Liver (tissue), 9 donors: ENCODE measurements around the gene CEP76. TPM values are rescaled to one million over a fixed set of nuclear protein-coding genes. Genes with fewer than 3 reads are reported as not detected.

Source experiments
- DNase-seq: peaks from one replicate; pipeline ENCODE4 v3.0.0-alpha.2; 2017; ENCODE audit warnings: low spot score
- H3K27ac ChIP-seq, 2 donors: one replicate each; pipeline ENCODE4 v1.7.0; 2013; ENCODE audit warnings: inconsistent platforms in 2 of 2, low read length in 2 of 2, control low read depth in 1 of 2, low read depth in 1 of 2, mild to moderate bottlenecking in 1 of 2
- H3K27me3 ChIP-seq, 4 donors: one replicate each; pipeline versions ENCODE4 v1.6.1 to v1.7.0; 2013; ENCODE audit warnings: low read length in 3 of 4, inconsistent platforms in 1 of 4, mild to moderate bottlenecking in 1 of 4, moderate library complexity in 1 of 4; ENCODE audit not compliant: control insufficient read depth in 4 of 4, insufficient read depth in 4 of 4
- H3K36me3 ChIP-seq, 4 donors: one replicate each; pipeline versions ENCODE4 v1.6.1 to v1.7.0; 2013; ENCODE audit warnings: low read length in 3 of 4, mild to moderate bottlenecking in 3 of 4, low read depth in 1 of 4, moderate library complexity in 1 of 4; ENCODE audit not compliant: control insufficient read depth in 4 of 4, insufficient read depth in 3 of 4
- H3K4me1 ChIP-seq, 4 donors: one replicate each; pipeline versions ENCODE4 v1.6.1 to v1.7.0; 2013; ENCODE audit warnings: low read length in 3 of 4, mild to moderate bottlenecking in 3 of 4, moderate library complexity in 1 of 4; ENCODE audit not compliant: control insufficient read depth in 4 of 4, insufficient read depth in 4 of 4
- H3K4me3 ChIP-seq, 3 donors: one replicate each; pipeline versions ENCODE4 v1.6.1 to v1.7.0; 2013; ENCODE audit warnings: low read length in 3 of 3, control low read depth in 1 of 3, low read depth in 1 of 3, mild to moderate bottlenecking in 1 of 3
- H3K9ac ChIP-seq, 2 donors: one replicate each; pipeline ENCODE4 v1.7.0; 2013; ENCODE audit warnings: low read length in 2 of 2, mild to moderate bottlenecking in 2 of 2, moderate library complexity in 2 of 2, control low read depth in 1 of 2, low read depth in 1 of 2
- H3K9me3 ChIP-seq, 4 donors: one replicate each; pipeline versions ENCODE4 v1.6.1 to v1.7.0; 2013; ENCODE audit warnings: low read length in 3 of 4; ENCODE audit not compliant: control insufficient read depth in 4 of 4
- EGR1 ChIP-seq, 2 donors: IDR thresholded peaks; 2 replicates each; pipeline ENCODE4 v1.6.1; 2016 to 2018; ENCODE audit warnings: antibody characterized with exemption in 2 of 2, low read depth in 2 of 2
- FOXA2 ChIP-seq: IDR thresholded peaks from 2 replicates; pipeline ENCODE4 v1.6.1; 2016; ENCODE audit warnings: antibody characterized with exemption
- GABPA ChIP-seq, 2 donors: IDR thresholded peaks in 1 of 2; conservative IDR thresholded peaks in 1 of 2; 2 replicates each; pipeline ENCODE4 v1.6.1; 2016; ENCODE audit warnings: antibody characterized with exemption in 2 of 2, mild to moderate bottlenecking in 1 of 2, moderate library complexity in 1 of 2
- HNF4G ChIP-seq: IDR thresholded peaks from 2 replicates; pipeline ENCODE4 v1.6.1; 2016; ENCODE audit warnings: antibody characterized with exemption
- JUND ChIP-seq, 2 donors: IDR thresholded peaks; 2 replicates each; pipeline ENCODE4 v1.6.1; 2016; ENCODE audit warnings: antibody characterized with exemption in 2 of 2
- RAD21 ChIP-seq, 2 donors: IDR thresholded peaks; 2 replicates each; pipeline ENCODE4 v1.6.1; 2016; ENCODE audit warnings: antibody characterized with exemption in 2 of 2, mild to moderate bottlenecking in 2 of 2
- RXRA ChIP-seq, 2 donors: IDR thresholded peaks; 2 replicates each; pipeline ENCODE4 v1.6.1; 2017 to 2018; ENCODE audit warnings: antibody characterized with exemption in 2 of 2, mild to moderate bottlenecking in 1 of 2
- SP1 ChIP-seq: IDR thresholded peaks from 2 replicates; pipeline ENCODE4 v1.6.1; 2018; ENCODE audit warnings: antibody characterized with exemption, mild to moderate bottlenecking
- TAF1 ChIP-seq: conservative IDR thresholded peaks from 2 replicates; pipeline ENCODE4 v1.6.1; 2016; ENCODE audit warnings: antibody characterized with exemption, mild to moderate bottlenecking
- WGBS: extraction: QIAGEN DNeasy Blood & Tissue Kit; methylation state at CpG from one replicate; pipeline ENCODE4 v1.1.7; 2013; 5-methylcytosine and 5-hydroxymethylcytosine counted together
- polyA plus RNA-seq, 2 donors: library from polyadenylated mRNA; stranded (reverse) in 1 of 2; unstranded in 1 of 2; fragments of 200-250 nt in 1 of 2; fragments of >200 nt in 1 of 2; fragmentation: Nextera tagmentation in 1 of 2; extraction: Ambion mirVana in 1 of 2; gene quantifications; one replicate each; pipeline versions ENCODE4 v1.2.1 to v1.2.3, GENCODE V29; 2013 to 2015
- total RNA-seq, 2 donors: library from RNA; depleted of rRNA; stranded (reverse); fragments of >200 nt; gene quantifications; one replicate each; pipeline ENCODE4 v1.2.3, GENCODE V29; 2014
- TF ChIP-seq, protein P1 (sequence below): fragments of 150-350 bp; IDR thresholded peaks from 2 replicates; pipeline ENCODE4 v1.5.1; 2017; ENCODE audit warnings: improper control_type of control experiment, low read depth, low read length; ENCODE audit not compliant: missing input control
- TF ChIP-seq, protein P2 (sequence below): IDR thresholded peaks from 2 replicates; pipeline ENCODE4 v1.6.1; 2016; ENCODE audit warnings: antibody characterized with exemption
- TF ChIP-seq, protein P3 (sequence below): IDR thresholded peaks from 2 replicates; pipeline ENCODE4 v1.6.1; 2016; ENCODE audit warnings: antibody characterized with exemption, mild to moderate bottlenecking
- TF ChIP-seq, protein P4 (sequence below): IDR thresholded peaks from 2 replicates; pipeline ENCODE4 v1.6.1; 2016; ENCODE audit warnings: antibody characterized with exemption
- donor health status: healthy.
- donor health status: healthy.
- donor health status: healthy.
- donor health status: healthy.
- donor health status: healthy.

The CEP76 gene
- total and polyA plus RNA-seq, 4 donors, result 1.3 to 11.8 (median 4.2) TPM

DNA sequence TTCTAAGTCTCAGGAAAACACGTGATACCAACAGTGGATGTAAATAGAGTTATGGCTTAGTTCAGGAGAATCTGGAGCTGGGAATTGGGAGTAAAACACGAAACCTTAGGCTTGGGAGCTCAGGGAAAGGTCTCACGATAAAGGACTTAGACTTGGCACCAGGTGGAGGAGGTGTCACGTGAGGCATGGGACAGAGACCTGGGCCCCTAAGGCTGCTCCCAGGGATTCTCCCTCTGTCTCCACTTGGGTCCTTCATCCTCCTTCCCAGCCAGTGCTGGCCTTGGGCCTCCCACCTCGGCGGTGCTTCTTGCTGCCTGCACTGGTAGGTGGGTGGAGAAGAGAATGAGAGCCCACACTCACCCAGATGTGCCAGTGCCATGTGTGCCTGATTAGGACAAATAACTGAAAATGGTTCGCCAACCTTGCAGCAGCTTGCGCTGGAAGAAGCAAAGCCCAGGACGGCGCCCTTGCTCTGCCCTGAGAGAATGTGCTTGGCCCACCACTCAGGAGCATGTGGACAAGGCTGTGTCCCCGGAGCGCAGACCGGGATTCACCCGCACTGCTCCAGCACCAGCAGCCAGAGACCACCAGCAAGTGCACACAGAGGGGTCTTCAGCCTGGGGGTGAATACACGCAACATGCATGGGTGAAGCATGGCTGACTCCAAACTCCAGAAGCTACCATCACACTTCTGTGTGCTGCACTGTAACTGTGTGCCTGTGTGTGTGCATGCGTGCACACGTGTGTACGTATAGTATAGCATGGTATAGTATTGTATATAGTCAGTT, 48.4 kb upstream of the CEP76 start (continued):
- TF ChIP-seq, protein P1, sequence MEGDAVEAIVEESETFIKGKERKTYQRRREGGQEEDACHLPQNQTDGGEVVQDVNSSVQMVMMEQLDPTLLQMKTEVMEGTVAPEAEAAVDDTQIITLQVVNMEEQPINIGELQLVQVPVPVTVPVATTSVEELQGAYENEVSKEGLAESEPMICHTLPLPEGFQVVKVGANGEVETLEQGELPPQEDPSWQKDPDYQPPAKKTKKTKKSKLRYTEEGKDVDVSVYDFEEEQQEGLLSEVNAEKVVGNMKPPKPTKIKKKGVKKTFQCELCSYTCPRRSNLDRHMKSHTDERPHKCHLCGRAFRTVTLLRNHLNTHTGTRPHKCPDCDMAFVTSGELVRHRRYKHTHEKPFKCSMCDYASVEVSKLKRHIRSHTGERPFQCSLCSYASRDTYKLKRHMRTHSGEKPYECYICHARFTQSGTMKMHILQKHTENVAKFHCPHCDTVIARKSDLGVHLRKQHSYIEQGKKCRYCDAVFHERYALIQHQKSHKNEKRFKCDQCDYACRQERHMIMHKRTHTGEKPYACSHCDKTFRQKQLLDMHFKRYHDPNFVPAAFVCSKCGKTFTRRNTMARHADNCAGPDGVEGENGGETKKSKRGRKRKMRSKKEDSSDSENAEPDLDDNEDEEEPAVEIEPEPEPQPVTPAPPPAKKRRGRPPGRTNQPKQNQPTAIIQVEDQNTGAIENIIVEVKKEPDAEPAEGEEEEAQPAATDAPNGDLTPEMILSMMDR, result no peak

DNA sequence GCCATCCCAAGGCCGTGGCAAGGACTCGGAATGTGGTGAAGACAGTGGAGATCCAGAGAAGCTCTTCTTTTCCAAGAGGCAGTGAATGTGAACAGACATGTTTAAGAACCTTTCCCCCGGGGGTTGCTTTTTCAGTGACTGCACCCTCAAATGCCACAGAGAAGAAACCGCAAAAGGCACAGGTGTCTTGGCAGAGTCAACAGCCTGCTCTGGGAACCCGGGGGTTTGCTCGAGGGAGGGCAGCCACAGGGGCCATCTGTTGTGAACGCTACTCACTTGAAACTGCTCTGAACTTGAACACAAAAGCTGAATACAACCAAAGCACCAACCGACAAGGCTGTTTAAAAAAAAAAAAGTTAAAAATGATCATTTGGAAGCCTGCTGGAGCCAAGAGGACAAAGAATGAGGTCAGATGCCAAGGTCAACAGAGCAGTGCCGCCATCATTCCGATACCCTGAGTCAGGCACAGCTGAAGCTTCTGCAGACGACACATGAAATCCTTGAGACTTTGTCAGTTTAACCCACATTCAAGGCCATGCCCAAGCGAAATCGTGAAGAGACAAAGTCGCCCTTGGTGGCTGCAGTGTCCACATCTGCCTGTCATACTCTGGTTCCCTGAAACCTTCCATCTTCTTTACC, 47.7 kb upstream of the CEP76 start:
- H3K36me3 ChIP-seq, result no peaks in the 10 kb centered on the region
- no peaks in the 10 kb centered on the region for H3K9me3 ChIP-seq
- no peaks in the 10 kb centered on the region for H3K4me1 ChIP-seq
- no peak for DNase-seq
- 87% methylated on average over 14 of the region's 14 CpGs for WGBS
- no peak overlapping the region for H3K27ac ChIP-seq
- no peak for TF ChIP-seq SP1
- no peak for TF ChIP-seq GABPA (IDR thresholded peaks at IDR 0.05 in 1 of 2, conservative IDR thresholded peaks at IDR 0.05 in 1 of 2)
- no peak for TF ChIP-seq TAF1
- no peak for TF ChIP-seq RXRA (IDR thresholded peaks at IDR 0.05)
- TF ChIP-seq FOXA2, result no peak
- TF ChIP-seq, protein P2, sequence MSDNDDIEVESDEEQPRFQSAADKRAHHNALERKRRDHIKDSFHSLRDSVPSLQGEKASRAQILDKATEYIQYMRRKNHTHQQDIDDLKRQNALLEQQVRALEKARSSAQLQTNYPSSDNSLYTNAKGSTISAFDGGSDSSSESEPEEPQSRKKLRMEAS, result no peak
- TF ChIP-seq RAD21 (IDR thresholded peaks at IDR 0.05), result no peak
- TF ChIP-seq, protein P3, sequence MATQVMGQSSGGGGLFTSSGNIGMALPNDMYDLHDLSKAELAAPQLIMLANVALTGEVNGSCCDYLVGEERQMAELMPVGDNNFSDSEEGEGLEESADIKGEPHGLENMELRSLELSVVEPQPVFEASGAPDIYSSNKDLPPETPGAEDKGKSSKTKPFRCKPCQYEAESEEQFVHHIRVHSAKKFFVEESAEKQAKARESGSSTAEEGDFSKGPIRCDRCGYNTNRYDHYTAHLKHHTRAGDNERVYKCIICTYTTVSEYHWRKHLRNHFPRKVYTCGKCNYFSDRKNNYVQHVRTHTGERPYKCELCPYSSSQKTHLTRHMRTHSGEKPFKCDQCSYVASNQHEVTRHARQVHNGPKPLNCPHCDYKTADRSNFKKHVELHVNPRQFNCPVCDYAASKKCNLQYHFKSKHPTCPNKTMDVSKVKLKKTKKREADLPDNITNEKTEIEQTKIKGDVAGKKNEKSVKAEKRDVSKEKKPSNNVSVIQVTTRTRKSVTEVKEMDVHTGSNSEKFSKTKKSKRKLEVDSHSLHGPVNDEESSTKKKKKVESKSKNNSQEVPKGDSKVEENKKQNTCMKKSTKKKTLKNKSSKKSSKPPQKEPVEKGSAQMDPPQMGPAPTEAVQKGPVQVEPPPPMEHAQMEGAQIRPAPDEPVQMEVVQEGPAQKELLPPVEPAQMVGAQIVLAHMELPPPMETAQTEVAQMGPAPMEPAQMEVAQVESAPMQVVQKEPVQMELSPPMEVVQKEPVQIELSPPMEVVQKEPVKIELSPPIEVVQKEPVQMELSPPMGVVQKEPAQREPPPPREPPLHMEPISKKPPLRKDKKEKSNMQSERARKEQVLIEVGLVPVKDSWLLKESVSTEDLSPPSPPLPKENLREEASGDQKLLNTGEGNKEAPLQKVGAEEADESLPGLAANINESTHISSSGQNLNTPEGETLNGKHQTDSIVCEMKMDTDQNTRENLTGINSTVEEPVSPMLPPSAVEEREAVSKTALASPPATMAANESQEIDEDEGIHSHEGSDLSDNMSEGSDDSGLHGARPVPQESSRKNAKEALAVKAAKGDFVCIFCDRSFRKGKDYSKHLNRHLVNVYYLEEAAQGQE, result no peak
- TF ChIP-seq, protein P4, sequence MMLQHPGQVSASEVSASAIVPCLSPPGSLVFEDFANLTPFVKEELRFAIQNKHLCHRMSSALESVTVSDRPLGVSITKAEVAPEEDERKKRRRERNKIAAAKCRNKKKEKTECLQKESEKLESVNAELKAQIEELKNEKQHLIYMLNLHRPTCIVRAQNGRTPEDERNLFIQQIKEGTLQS, result no peak
- TF ChIP-seq JUND (IDR thresholded peaks at IDR 0.05), result no peak
- H3K9ac ChIP-seq, result no peak overlapping the region
- no peaks in the 10 kb centered on the region for H3K27me3 ChIP-seq
- H3K4me3 ChIP-seq, result no peak overlapping the region

DNA sequence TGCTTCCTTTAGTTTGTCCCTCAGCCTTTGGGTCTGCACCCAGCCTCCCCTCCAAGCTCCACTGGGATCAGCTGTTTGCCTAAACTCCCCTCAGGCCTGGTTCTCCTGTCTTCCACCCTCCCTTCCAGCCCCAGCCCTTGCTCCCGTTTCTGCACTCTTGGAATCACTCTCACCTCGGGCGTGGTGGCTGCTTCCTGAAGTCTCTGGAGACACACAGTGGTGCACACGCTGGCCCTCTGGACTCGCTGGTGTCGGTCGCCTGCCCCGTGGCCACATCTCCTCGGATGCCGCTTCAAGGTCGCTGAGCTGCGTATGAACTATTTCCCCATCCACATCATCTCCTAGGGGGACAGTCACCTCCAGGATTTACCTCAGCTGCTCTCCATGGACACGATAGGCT, 46.6 kb upstream of the CEP76 start:
- Histone ChIP-seq H3K36me3 (no peaks in the 10 kb centered on the region), H3K9ac (no peak overlapping the region), H3K9me3 (no peaks in the 10 kb centered on the region), H3K4me3 (no peak overlapping the region), H3K27me3 (no peaks in the 10 kb centered on the region), H3K27ac (no peak overlapping the region), H3K4me1 (no peaks in the 10 kb centered on the region)
- DNase-seq, result no peak
- 84% methylated on average over 13 of the region's 13 CpGs for WGBS
- TF ChIP-seq, protein P1, result no peak
- TF ChIP-seq EGR1 (IDR thresholded peaks at IDR 0.05; ENCODE audit: low read depth in 2 of 2) (no peak), GABPA (IDR thresholded peaks at IDR 0.05 in 1 of 2, conservative IDR thresholded peaks at IDR 0.05 in 1 of 2) (no peak), RXRA (IDR thresholded peaks at IDR 0.05) (no peak), TAF1 (no peak), HNF4G (no peak), FOXA2 (no peak)
- TF ChIP-seq, protein P4, result no peak
- TF ChIP-seq, protein P3, result no peak
- TF ChIP-seq, protein P2, result no peak
